CMK (cell line): ENCODE data around the gene OR10P1.

Source experiments
- DNase-seq: peaks from one replicate; pipeline ENCODE4 v3.0.0-alpha.2; 2010; ENCODE audit warnings: low read depth

Gene OR10P1

GRCh38 chr12:55651299-55651683 lies 14.6 kb downstream of the OR10P1 start:
- DNase-seq: no peak

GRCh38 chr12:55652352-55652751 lies 15.7 kb downstream of the OR10P1 start:
- DNase-seq: no peak

GRCh38 chr12:55653031-55653430 lies 16.3 kb downstream of the OR10P1 start:
- no peak for DNase-seq

- DNase-seq: no peak
These were observed 18.0 kb downstream of the OR10P1 start for GRCh38 chr12:55654511-55655214.

GRCh38 chr12:55657212-55657611 lies 20.5 kb downstream of the OR10P1 start:
- no peak for DNase-seq

GRCh38 chr12:55658212-55658611 lies 21.5 kb downstream of the OR10P1 start:
- no peak for DNase-seq

GRCh38 chr12:55658635-55659391 lies 22.1 kb downstream of the OR10P1 start:
- no peak for DNase-seq

- no peak for DNase-seq
These were observed 23.0 kb downstream of the OR10P1 start for GRCh38 chr12:55659486-55660385.

- no peak for DNase-seq
These were observed 26.7 kb downstream of the OR10P1 start for GRCh38 chr12:55663391-55663790.

GRCh38 chr12:55664826-55665225 lies 28.1 kb downstream of the OR10P1 start:
- DNase-seq: no peak

- DNase-seq: no peak
These were observed 29.8 kb downstream of the OR10P1 start for GRCh38 chr12:55666508-55666907.

- no peak for DNase-seq
These were observed 33.6 kb downstream of the OR10P1 start for GRCh38 chr12:55670276-55670675.

- DNase-seq: no peak
These were observed 35.1 kb downstream of the OR10P1 start for GRCh38 chr12:55671746-55672145.

- no peak for DNase-seq
These were observed 36.9 kb downstream of the OR10P1 start for GRCh38 chr12:55673638-55674037.

GRCh38 chr12:55675666-55676065 lies 39.0 kb downstream of the OR10P1 start:
- no peak for DNase-seq

GRCh38 chr12:55676707-55677106 lies 40.0 kb downstream of the OR10P1 start:
- DNase-seq: no peak

- no peak for DNase-seq
These were observed 43.0 kb downstream of the OR10P1 start for GRCh38 chr12:55679691-55680090.

GRCh38 chr12:55681142-55682077 lies 44.7 kb downstream of the OR10P1 start:
- no peak for DNase-seq

- DNase-seq: no peak
These were observed 45.5 kb downstream of the OR10P1 start for GRCh38 chr12:55682087-55682796.

- DNase-seq: no peak
These were observed 47.0 kb downstream of the OR10P1 start for GRCh38 chr12:55683676-55684075.
